ENCODE measurements around the gene LPP.

LPP gene

DNA sequence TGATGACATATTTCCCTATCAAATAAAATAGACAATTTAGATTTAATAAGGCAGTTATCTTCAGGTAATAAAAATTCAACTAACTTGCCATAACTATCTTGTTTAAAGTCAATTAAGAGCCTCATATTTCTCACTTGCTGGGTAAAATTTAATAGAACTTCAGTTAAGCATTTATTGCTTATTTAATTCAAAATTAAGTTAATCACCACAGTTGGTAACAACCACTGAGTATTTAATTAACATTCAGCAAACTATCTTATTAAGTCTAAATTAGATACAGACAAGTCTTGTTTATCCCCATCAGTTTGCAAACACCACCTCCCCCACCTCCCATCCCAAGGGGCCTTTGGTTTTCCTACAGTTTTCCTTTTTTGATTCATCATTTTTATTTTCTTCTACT is 14.7 kb downstream of the LPP start:
- CTCF ChIA-PET = no interaction called here

GRCh38 chr3:188169830-188170455 is 16.0 kb downstream of the LPP start:
- TF ChIP-seq SP1 (IDR thresholded peaks at IDR 0.05) (no peak), BHLHE40 (IDR thresholded peaks at IDR 0.05; ENCODE audit: borderline replicate concordance) (no peak), LEF1 (IDR thresholded peaks at IDR 0.05; ENCODE audit: borderline replicate concordance) (no peak), FOXA1 (IDR thresholded peaks at IDR 0.05) (no peak), SUZ12 (IDR thresholded peaks at IDR 0.05) (no peak), L3MBTL2 (conservative IDR thresholded peaks at IDR 0.05) (no peak), FOXK2 (IDR thresholded peaks at IDR 0.05) (no peak)
- TF ChIP-seq, protein P1, sequence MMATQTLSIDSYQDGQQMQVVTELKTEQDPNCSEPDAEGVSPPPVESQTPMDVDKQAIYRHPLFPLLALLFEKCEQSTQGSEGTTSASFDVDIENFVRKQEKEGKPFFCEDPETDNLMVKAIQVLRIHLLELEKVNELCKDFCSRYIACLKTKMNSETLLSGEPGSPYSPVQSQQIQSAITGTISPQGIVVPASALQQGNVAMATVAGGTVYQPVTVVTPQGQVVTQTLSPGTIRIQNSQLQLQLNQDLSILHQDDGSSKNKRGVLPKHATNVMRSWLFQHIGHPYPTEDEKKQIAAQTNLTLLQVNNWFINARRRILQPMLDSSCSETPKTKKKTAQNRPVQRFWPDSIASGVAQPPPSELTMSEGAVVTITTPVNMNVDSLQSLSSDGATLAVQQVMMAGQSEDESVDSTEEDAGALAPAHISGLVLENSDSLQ (IDR thresholded peaks at IDR 0.05) = no peak
- ChIA-PET CTCF (no interaction called here), POLR2A (no interaction called here)
- no peak for DNase-seq (ENCODE audit: extremely low spot score)

More for the DNA sequence above, 14.7 kb downstream of the LPP start:
- POLR2A ChIA-PET = no interaction called here
- DNase-seq (ENCODE audit: extremely low spot score) = no peak
- no peak for TF ChIP-seq NFRKB (IDR thresholded peaks at IDR 0.05)
- TF ChIP-seq CTBP1 (IDR thresholded peaks at IDR 0.05; ENCODE audit: borderline replicate concordance) = no peak
- no peak for TF ChIP-seq ZNF384 (IDR thresholded peaks at IDR 0.05)
- TF ChIP-seq FOXM1 (IDR thresholded peaks at IDR 0.05; ENCODE audit: borderline replicate concordance) = no peak
- TF ChIP-seq SUZ12 (IDR thresholded peaks at IDR 0.05) = no peak
- no peak for TF ChIP-seq ARNT (IDR thresholded peaks at IDR 0.05)
- no peak for TF ChIP-seq SP1 (IDR thresholded peaks at IDR 0.05)
- TF ChIP-seq LEF1 (IDR thresholded peaks at IDR 0.05; ENCODE audit: borderline replicate concordance) = no peak
- no peak for TF ChIP-seq L3MBTL2 (conservative IDR thresholded peaks at IDR 0.05)
- TF ChIP-seq TARDBP (IDR thresholded peaks at IDR 0.05) = no peak
- no peak for TF ChIP-seq HDGF (IDR thresholded peaks at IDR 0.05; ENCODE audit: borderline replicate concordance)
- TF ChIP-seq BHLHE40 (IDR thresholded peaks at IDR 0.05; ENCODE audit: borderline replicate concordance) = no peak
- no peak for TF ChIP-seq ELF4 (IDR thresholded peaks at IDR 0.05)
- TF ChIP-seq FOXA1 (IDR thresholded peaks at IDR 0.05) = no peak
- TF ChIP-seq, protein P1 (IDR thresholded peaks at IDR 0.05) = no peak
- no peak for TF ChIP-seq FOXK2 (IDR thresholded peaks at IDR 0.05)

- CTCF ChIA-PET = no interaction called here
- TF ChIP-seq HDGF (IDR thresholded peaks at IDR 0.05; ENCODE audit: borderline replicate concordance) (no peak), NFRKB (IDR thresholded peaks at IDR 0.05) (no peak)
- POLR2A ChIA-PET = no interaction called here
- no peak for DNase-seq (ENCODE audit: extremely low spot score)
These were observed 16.8 kb downstream of the LPP start for GRCh38 chr3:188170461-188171459.

- no peak for DNase-seq (ENCODE audit: extremely low spot score)
- POLR2A ChIA-PET = no interaction called here
- CTCF ChIA-PET = no interaction called here
- no peak for TF ChIP-seq ELF4 (IDR thresholded peaks at IDR 0.05)
- TF ChIP-seq SP1 (IDR thresholded peaks at IDR 0.05) = no peak
- no peak for TF ChIP-seq CTBP1 (IDR thresholded peaks at IDR 0.05; ENCODE audit: borderline replicate concordance)
- TF ChIP-seq FOXM1 (IDR thresholded peaks at IDR 0.05; ENCODE audit: borderline replicate concordance) = no peak
These were observed 17.9 kb downstream of the LPP start for GRCh38 chr3:188171682-188172467.

- DNase-seq (ENCODE audit: extremely low spot score) = no peak
- CTCF ChIA-PET = no interaction called here
- no peak for TF ChIP-seq ZNF384 (IDR thresholded peaks at IDR 0.05)
- TF ChIP-seq NFRKB (IDR thresholded peaks at IDR 0.05) = no peak
- TF ChIP-seq L3MBTL2 (conservative IDR thresholded peaks at IDR 0.05) = no peak
- TF ChIP-seq TARDBP (IDR thresholded peaks at IDR 0.05) = no peak
- TF ChIP-seq ARNT (IDR thresholded peaks at IDR 0.05) = no peak
- no peak for TF ChIP-seq ELF4 (IDR thresholded peaks at IDR 0.05)
- no peak for TF ChIP-seq LEF1 (IDR thresholded peaks at IDR 0.05; ENCODE audit: borderline replicate concordance)
- TF ChIP-seq BHLHE40 (IDR thresholded peaks at IDR 0.05; ENCODE audit: borderline replicate concordance) = no peak
- TF ChIP-seq SUZ12 (IDR thresholded peaks at IDR 0.05) = no peak
- TF ChIP-seq FOXA1 (IDR thresholded peaks at IDR 0.05) = no peak
- TF ChIP-seq, protein P1 (IDR thresholded peaks at IDR 0.05) = no peak
- TF ChIP-seq HDGF (IDR thresholded peaks at IDR 0.05; ENCODE audit: borderline replicate concordance) = no peak
- TF ChIP-seq CTBP1 (IDR thresholded peaks at IDR 0.05; ENCODE audit: borderline replicate concordance) = no peak
- no peak for TF ChIP-seq FOXM1 (IDR thresholded peaks at IDR 0.05; ENCODE audit: borderline replicate concordance)
- POLR2A ChIA-PET = no interaction called here
These were observed 20.5 kb downstream of the LPP start for GRCh38 chr3:188174317-188175044.
